ENCODE results near the gene MRGPRX3.

Gene MRGPRX3

GRCh38 chr11:18171377-18172000 lies 39.1 kb downstream of the MRGPRX3 start:
- peak; percentile 21 to 61 (median 40) for DNase-seq

- DNase-seq, result no peak
Observed at GRCh38 chr11:18172666-18173065, 40.3 kb downstream of the MRGPRX3 start, which contains the start of gene MRGPRX4. Gene MRGPRX4 (plus strand): TSS chr11:18172837. CDS start chr11:18173257, 420 bp downstream.

- DNase-seq, result no peak
Observed at GRCh38 chr11:18173225-18173866, 41.0 kb downstream of the MRGPRX3 start.
